ENCODE results near the gene ZNF738. TPM values are rescaled to one million over a fixed set of nuclear protein-coding genes. Genes with fewer than 3 reads are reported as not detected.

ZNF738 gene
- 0.35 to 1.4 TPM (median 0.74 TPM) in 5 replicates for total RNA-seq (2022; extraction: Qiagen RNA extraction)

DNA sequence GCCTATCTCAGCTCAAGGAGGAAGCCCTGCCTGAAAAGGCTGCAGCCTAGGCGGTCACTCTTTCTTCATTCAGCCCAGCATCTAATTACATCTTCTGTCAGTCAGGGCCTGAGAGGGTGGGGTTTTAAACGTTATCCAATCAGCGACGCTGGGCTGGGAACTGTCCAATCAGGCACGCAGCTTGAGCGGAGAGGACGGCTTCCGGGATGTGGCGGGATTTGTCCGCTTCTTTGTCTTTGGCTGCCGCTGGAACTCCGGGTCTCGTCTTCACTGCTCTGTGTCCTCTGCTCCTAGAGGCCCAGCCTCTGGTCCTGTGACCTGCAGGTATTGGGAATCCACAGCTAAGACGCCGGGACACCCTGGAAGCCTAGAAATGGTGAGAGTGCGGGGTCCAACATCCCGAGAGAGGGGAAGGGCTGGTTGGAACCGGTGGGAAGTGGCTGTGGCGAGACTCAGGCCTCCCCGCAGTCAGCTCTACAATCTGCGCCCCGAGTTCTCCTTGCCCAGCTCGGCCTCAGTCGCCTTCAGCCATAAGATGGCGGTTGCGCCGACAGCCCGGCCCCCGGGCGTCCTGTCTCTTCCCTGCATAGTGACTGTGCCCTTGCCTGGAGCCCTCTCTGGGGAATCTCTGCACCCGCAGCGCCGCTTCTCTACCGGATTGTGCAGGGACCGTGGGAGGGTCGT, at the start of gene ZNF738:
TSS of gene ZNF738 (plus strand) at position 233 of the 684 bp plus-strand sequence. CDS start at position 374, 141 bp downstream.

DNA sequence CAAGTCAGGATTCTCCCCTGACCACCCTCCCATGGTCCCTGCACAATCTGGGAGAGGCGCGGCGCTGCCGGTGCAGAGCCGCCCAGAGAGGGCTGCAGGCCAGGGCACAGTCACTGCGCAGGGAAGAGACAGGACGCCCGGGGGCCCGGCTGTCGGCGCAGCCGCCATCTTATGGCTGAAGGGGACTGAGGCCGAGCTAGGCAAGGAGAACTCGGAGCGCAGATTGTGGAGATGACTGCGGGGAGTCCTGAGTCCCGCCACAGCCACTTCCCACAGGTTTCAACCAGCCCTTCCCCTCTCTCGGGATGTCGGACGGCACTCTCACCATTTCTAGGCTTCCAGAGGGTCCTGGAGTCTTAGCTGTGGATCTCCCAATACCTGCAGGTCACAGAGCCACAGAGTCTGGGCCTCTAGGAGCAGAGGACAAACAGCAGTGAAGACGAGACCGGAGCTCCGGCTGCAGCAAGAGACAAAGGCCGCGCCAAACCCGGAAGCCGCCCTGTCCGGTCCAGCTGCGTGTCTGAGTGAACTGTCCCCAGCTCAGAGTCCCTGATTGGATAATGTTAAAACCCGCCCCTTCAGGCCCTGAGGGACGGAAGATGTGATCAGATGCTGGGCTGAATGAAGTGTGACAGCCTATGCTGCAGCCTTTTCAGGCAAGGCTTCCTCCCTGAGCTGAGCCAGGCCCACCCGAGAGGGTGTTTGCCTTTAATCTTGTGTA, 29.8 kb upstream of the ZNF738 start, which contains the start of gene ZNF708:
TSS of gene ZNF708 (minus strand) at position 526 of the 721 bp plus-strand sequence. CDS start at position 328, 198 bp downstream.

DNA sequence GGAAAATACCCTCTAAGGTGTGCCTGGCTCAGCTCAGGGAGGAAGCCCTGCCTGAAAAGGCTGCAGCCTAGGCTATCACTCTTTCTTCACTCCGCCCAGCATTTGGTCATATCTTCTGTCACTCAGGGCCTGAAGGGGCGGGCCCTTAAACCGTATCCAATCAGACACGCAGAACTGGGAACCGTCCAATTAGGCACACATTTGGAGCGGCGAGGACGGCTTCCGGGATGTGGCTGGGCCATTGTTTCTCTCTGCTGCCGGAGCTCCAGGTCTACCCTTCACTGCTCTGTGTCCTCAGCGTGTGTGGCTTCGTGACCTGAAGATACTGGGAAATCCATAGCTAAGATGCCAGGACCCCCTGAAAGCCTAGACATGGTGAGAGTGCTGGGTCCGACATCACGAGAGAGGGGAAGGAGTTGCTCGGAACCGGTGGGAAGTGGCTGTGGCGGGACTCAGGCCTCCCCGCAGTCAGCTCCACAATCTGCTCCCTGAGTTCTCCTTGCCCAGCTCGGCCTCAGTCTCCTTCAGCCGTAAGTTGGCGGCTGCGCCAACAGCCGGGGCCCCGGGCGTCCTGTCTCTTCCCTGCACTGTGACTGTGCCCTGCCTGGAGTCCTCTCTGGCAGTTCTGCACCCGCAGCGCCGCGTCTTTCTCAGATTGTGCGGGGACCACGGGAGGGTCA, 38.2 kb downstream of the ZNF738 start, which contains the start of gene ZNF493:
TSS of gene ZNF493 (plus strand) at position 241 of the 680 bp plus-strand sequence. CDS start at position 346, 105 bp downstream.

Other genes with a start within 250 kb of the ZNF738 start
- 2.6 to 4.5 TPM (median 3.4 TPM) in 5 replicates for gene ZNF431, start 217.0 kb upstream of the ZNF738 start, total RNA-seq (2022; extraction: Qiagen RNA extraction)
- gene ZNF708, start 29.6 kb upstream of the ZNF738 start, total RNA-seq (2022; extraction: Qiagen RNA extraction), result 0.87 to 1.6 TPM (median 0.97 TPM) in 5 replicates
- gene ZNF493, start 38.1 kb downstream of the ZNF738 start, total RNA-seq (2022; extraction: Qiagen RNA extraction), result 0.07 TPM in 1 of 5 replicates, not detected in the others
- not detected in 5 replicates for gene ZNF429, start 146.6 kb downstream of the ZNF738 start, total RNA-seq (2022; extraction: Qiagen RNA extraction)